CD4-positive, alpha-beta memory T cell (primary cell): Measurements from ENCODE around the gene HPSE2. TPM values are rescaled to one million over a fixed set of nuclear protein-coding genes. Genes with fewer than 3 reads are reported as not detected.
"Not testable (repeated sequence)": the region's sequence is repeated elsewhere in the genome, so short reads cannot be mapped to it uniquely, and the experiment has no call there.

ENCODE experiments used
- CTCF ChIA-PET: fragments of 350-600 bp; sonication (Branson Sonifier 250); formaldehyde crosslinking; loops from one replicate; lab custom pipeline; 2021; ENCODE audit warnings: inconsistent platforms; ENCODE audit not compliant: partially characterized antibody; lab: Charles Lee
- POLR2A ChIA-PET: fragments of 350-600 bp; sonication (Branson Sonifier 250); formaldehyde crosslinking; loops from one replicate; lab custom pipeline; 2021; ENCODE audit not compliant: partially characterized antibody; lab: Charles Lee
- DNase-seq, 5 donors: peaks; one replicate each; pipeline versions ENCODE4 v3.0.0 to v3.0.0-alpha.2; 2020 to 2022; ENCODE audit warnings: mixed read lengths in 1 of 5
- H3K27ac ChIP-seq: one replicate; pipeline ENCODE4 v1.7.0; 2013; ENCODE audit warnings: low read depth, low read length
- H3K27me3 ChIP-seq: 2 replicates; pipeline ENCODE4 v1.7.0; 2013; ENCODE audit warnings: mild to moderate bottlenecking, low read length, moderate library complexity; ENCODE audit not compliant: insufficient read depth
- H3K36me3 ChIP-seq: 2 replicates; pipeline ENCODE4 v1.7.0; 2013; ENCODE audit warnings: mild to moderate bottlenecking, low read length, moderate library complexity; ENCODE audit not compliant: insufficient read depth
- H3K4me1 ChIP-seq: 2 replicates; pipeline ENCODE4 v1.7.0; 2013; ENCODE audit warnings: mild to moderate bottlenecking, low read length, moderate library complexity; ENCODE audit not compliant: insufficient read depth
- H3K4me3 ChIP-seq, 2 donors: one replicate each; pipeline ENCODE4 v1.7.0; 2013; ENCODE audit warnings: low read length in 2 of 2, mild to moderate bottlenecking in 1 of 2
- H3K9me3 ChIP-seq, 2 donors: one replicate each; pipeline ENCODE4 v1.7.0; 2013; ENCODE audit warnings: low read length in 2 of 2, control low read depth in 1 of 2; ENCODE audit not compliant: control insufficient read depth in 1 of 2
- H3K27ac Mint-ChIP-seq, 7 donors: one replicate each; pipeline ENCODE4 v1.8.0; 2020 to 2021; ENCODE audit warnings: mixed read lengths in 7 of 7, mild to moderate bottlenecking in 6 of 7, inconsistent platforms in 3 of 7, moderate library complexity in 3 of 7
- H3K27me3 Mint-ChIP-seq, 2 donors: one replicate each; pipeline ENCODE4 v1.8.0; 2020 to 2021; ENCODE audit warnings: mixed read lengths in 2 of 2
- H3K36me3 Mint-ChIP-seq, 2 donors: one replicate each; pipeline ENCODE4 v1.8.0; 2020 to 2021; ENCODE audit warnings: mixed read lengths in 2 of 2, inconsistent platforms in 1 of 2, mild to moderate bottlenecking in 1 of 2
- H3K4me1 Mint-ChIP-seq, 4 donors: one replicate each; pipeline ENCODE4 v1.8.0; 2020 to 2021; ENCODE audit warnings: mixed read lengths in 4 of 4, mild to moderate bottlenecking in 1 of 4
- H3K4me3 Mint-ChIP-seq, 8 donors: one replicate each; pipeline ENCODE4 v1.8.0; 2020 to 2021; ENCODE audit warnings: mixed read lengths in 8 of 8, mild to moderate bottlenecking in 7 of 8, moderate library complexity in 6 of 8, inconsistent platforms in 3 of 8
- H3K9me3 Mint-ChIP-seq, 8 donors: one replicate each; pipeline ENCODE4 v1.8.0; 2020 to 2021; ENCODE audit warnings: mixed read lengths in 8 of 8, mild to moderate bottlenecking in 5 of 8, inconsistent platforms in 3 of 8, moderate library complexity in 1 of 8
- intact Hi-C: fragments of 100-400 bp; cut with micrococcal nuclease; formaldehyde crosslinking; loops from one replicate; pipeline ENCODE4 v1.15.1; 2023
- polyA plus RNA-seq, 2 donors: library from polyadenylated mRNA; unstranded; fragments of 300-500 nt; fragmentation: Illumina TruSeq; gene quantifications; one replicate each; pipeline ENCODE4 v1.2.3, GENCODE V29; 2021
- total RNA-seq, 2 experiments: library from RNA; stranded (reverse); gene quantifications; one replicate each; pipeline ENCODE4 v1.2.3, GENCODE V29; 2021

HPSE2 gene
- total and polyA plus RNA-seq, 4 experiments from 2014 or later, result 0.09 to 0.12 TPM; not detected in 2

GRCh38 chr10:98908247-98908646 lies 327.4 kb downstream of the HPSE2 start:
- H3K9me3 ChIP-seq, POLR2A ChIA-PET, H3K36me3 ChIP-seq, H3K9me3 Mint-ChIP-seq, H3K4me1 Mint-ChIP-seq, H3K27ac ChIP-seq, DNase-seq, H3K36me3 Mint-ChIP-seq, intact Hi-C loops, H3K27me3 Mint-ChIP-seq, H3K4me3 ChIP-seq, H3K27me3 ChIP-seq, CTCF ChIA-PET, H3K27ac Mint-ChIP-seq, H3K4me3 Mint-ChIP-seq, H3K4me1 ChIP-seq: not testable (repeated sequence)

GRCh38 chr10:98901441-98902110 lies 334.1 kb downstream of the HPSE2 start:
- no peak for DNase-seq
- no peaks in the 10 kb centered on the region for H3K27me3 ChIP-seq
- no peak overlapping the region for H3K27ac Mint-ChIP-seq
- H3K4me1 ChIP-seq, result no peaks in the 10 kb centered on the region
- no peaks in the 10 kb centered on the region for H3K9me3 ChIP-seq
- H3K36me3 ChIP-seq, result no peaks in the 10 kb centered on the region
- intact Hi-C loops, result no loop called here
- peaks cover 0 to 2% (median 0%) of the 10 kb centered on the region in 8 donors for H3K9me3 Mint-ChIP-seq
- H3K4me3 ChIP-seq, result no peak overlapping the region
- no peak overlapping the region for H3K27ac ChIP-seq
- no peaks in the 10 kb centered on the region for H3K4me1 Mint-ChIP-seq
- H3K36me3 Mint-ChIP-seq, result no peaks in the 10 kb centered on the region
- H3K27me3 Mint-ChIP-seq, result no peaks in the 10 kb centered on the region
- H3K4me3 Mint-ChIP-seq, result no peak overlapping the region
- CTCF ChIA-PET, result no interaction called here
- POLR2A ChIA-PET, result no interaction called here

- Histone ChIP-seq H3K27ac (no peak overlapping the region), H3K36me3 (no peaks in the 10 kb centered on the region), H3K27me3 (no peaks in the 10 kb centered on the region), H3K4me1 (no peaks in the 10 kb centered on the region), H3K4me3 (no peak overlapping the region), H3K9me3 (no peaks in the 10 kb centered on the region)
- no peak for DNase-seq
- Mint-ChIP-seq H3K36me3 (no peaks in the 10 kb centered on the region), H3K27me3 (no peaks in the 10 kb centered on the region), H3K27ac (no peak overlapping the region), H3K4me3 (no peak overlapping the region), H3K4me1 (no peaks in the 10 kb centered on the region), H3K9me3 (peaks cover 0 to 4% (median under 1%) of the 10 kb centered on the region in 8 donors)
- POLR2A ChIA-PET, result no interaction called here
- CTCF ChIA-PET, result no interaction called here
- intact Hi-C loops, result no loop called here
Measured at GRCh38 chr10:98899018-98899417, 336.6 kb downstream of the HPSE2 start.

GRCh38 chr10:98892523-98892922 lies 343.1 kb downstream of the HPSE2 start:
- Mint-ChIP-seq H3K4me3 (no peak overlapping the region), H3K27ac (no peak overlapping the region)

GRCh38 chr10:98886686-98887085 lies 349.0 kb downstream of the HPSE2 start:
- no peak overlapping the region for H3K27ac Mint-ChIP-seq
- H3K4me1 Mint-ChIP-seq, result no peaks in the 10 kb centered on the region
- ChIA-PET CTCF (no interaction called here), POLR2A (no interaction called here)
- H3K4me3 Mint-ChIP-seq, result no peak overlapping the region
- intact Hi-C loops, result no loop called here
- peaks cover 0 to under 1% (median 0%) of the 10 kb centered on the region in 8 donors for H3K9me3 Mint-ChIP-seq
- DNase-seq, result no peak
- no peaks in the 10 kb centered on the region for H3K36me3 Mint-ChIP-seq
- Histone ChIP-seq H3K4me3 (no peak overlapping the region), H3K27me3 (no peaks in the 10 kb centered on the region), H3K4me1 (no peaks in the 10 kb centered on the region), H3K27ac (no peak overlapping the region), H3K9me3 (no peaks in the 10 kb centered on the region), H3K36me3 (no peaks in the 10 kb centered on the region)
- no peaks in the 10 kb centered on the region for H3K27me3 Mint-ChIP-seq

More at GRCh38 chr10:98892523-98892922, 343.1 kb downstream of the HPSE2 start:
- Histone ChIP-seq H3K9me3 (no peaks in the 10 kb centered on the region), H3K36me3 (no peaks in the 10 kb centered on the region), H3K27ac (no peak overlapping the region), H3K4me3 (no peak overlapping the region), H3K27me3 (no peaks in the 10 kb centered on the region), H3K4me1 (no peaks in the 10 kb centered on the region)
- ChIA-PET POLR2A (no interaction called here), CTCF (no interaction called here)
- H3K27me3 Mint-ChIP-seq, result no peaks in the 10 kb centered on the region
- H3K9me3 Mint-ChIP-seq, result peaks cover 0 to 8% (median under 1%) of the 10 kb centered on the region in 8 donors
- no peak for DNase-seq
- no peaks in the 10 kb centered on the region for H3K36me3 Mint-ChIP-seq
- no peaks in the 10 kb centered on the region for H3K4me1 Mint-ChIP-seq
- intact Hi-C loops, result no loop called here

- no peak overlapping the region for H3K4me3 Mint-ChIP-seq
- no peaks in the 10 kb centered on the region for H3K9me3 ChIP-seq
- no peaks in the 10 kb centered on the region for H3K4me1 Mint-ChIP-seq
- no peak overlapping the region for H3K27ac Mint-ChIP-seq
- H3K27me3 Mint-ChIP-seq, result no peaks in the 10 kb centered on the region
- H3K4me3 ChIP-seq, result no peak overlapping the region
- H3K36me3 ChIP-seq, result no peaks in the 10 kb centered on the region
- no peak overlapping the region for H3K27ac ChIP-seq
- no peaks in the 10 kb centered on the region for H3K27me3 ChIP-seq
- H3K4me1 ChIP-seq, result no peaks in the 10 kb centered on the region
- H3K36me3 Mint-ChIP-seq, result no peaks in the 10 kb centered on the region
- no peak for DNase-seq
- intact Hi-C loops, result no loop called here
- no peaks in the 10 kb centered on the region for H3K9me3 Mint-ChIP-seq
- CTCF ChIA-PET, result no interaction called here
- POLR2A ChIA-PET, result no interaction called here
Measured at GRCh38 chr10:98885378-98885777, 350.3 kb downstream of the HPSE2 start.

- intact Hi-C loops, result no loop called here
- CTCF ChIA-PET, result no interaction called here
- Histone ChIP-seq H3K27me3 (no peaks in the 10 kb centered on the region), H3K4me3 (no peak overlapping the region), H3K27ac (no peak overlapping the region), H3K36me3 (no peaks in the 10 kb centered on the region), H3K9me3 (no peaks in the 10 kb centered on the region), H3K4me1 (no peaks in the 10 kb centered on the region)
- POLR2A ChIA-PET, result no interaction called here
- H3K9me3 Mint-ChIP-seq, result peaks cover 0 to 2% (median 0%) of the 10 kb centered on the region in 8 donors
- H3K4me1 Mint-ChIP-seq, result no peaks in the 10 kb centered on the region
- DNase-seq, result no peak
- no peak overlapping the region for H3K27ac Mint-ChIP-seq
- H3K36me3 Mint-ChIP-seq, result no peaks in the 10 kb centered on the region
- H3K27me3 Mint-ChIP-seq, result no peaks in the 10 kb centered on the region
- H3K4me3 Mint-ChIP-seq, result no peak overlapping the region
Measured at GRCh38 chr10:98881789-98882188, 353.9 kb downstream of the HPSE2 start.
